Measurements from ENCODE around the gene MYDGF.
"Not testable (repeated sequence)": the region's sequence is repeated elsewhere in the genome, so short reads cannot be mapped to it uniquely, and the experiment has no call there.

Gene MYDGF

DNA sequence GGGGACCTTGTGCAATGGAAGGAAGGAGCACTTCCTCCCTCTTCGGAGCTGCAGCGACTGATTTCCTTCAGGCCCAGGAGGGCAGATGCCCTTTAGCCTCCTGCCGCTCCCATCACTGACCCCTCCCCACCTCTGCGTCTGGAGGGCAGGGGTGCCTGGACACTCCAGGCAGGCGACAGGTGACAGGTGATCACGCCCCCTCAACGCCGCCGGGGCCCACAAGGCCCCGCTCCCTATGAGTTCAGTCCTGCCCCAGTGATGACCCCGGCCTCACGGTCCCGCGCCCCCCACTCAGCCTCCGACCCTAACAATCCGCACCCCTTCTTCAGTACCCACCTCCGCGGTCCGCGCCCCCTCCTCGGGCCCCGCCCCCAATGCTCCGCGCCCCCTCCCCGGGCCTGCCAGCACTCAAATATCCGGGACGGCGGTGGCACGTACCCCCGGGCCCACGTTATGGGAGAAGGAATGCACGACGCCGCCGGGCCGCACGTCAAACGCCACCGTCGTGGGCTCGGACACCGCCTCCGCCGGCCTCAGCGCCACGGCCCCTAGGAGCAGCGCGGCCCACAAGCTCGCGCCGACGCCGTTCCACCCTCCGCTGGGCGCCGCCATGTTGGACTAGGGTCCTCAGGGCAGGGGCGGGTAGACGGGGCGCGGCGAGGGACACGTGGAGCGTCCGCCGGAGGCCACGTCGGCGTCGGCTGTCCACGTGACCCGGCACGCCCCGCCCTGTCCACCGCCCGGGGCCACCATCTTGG is at the start of gene MYDGF:
Gene MYDGF (minus strand): TSS at position 620 of the 758 bp plus-strand sequence. CDS start 8 bp downstream, at position 612.
- peak; percentile 88 for DNase-seq

DNA sequence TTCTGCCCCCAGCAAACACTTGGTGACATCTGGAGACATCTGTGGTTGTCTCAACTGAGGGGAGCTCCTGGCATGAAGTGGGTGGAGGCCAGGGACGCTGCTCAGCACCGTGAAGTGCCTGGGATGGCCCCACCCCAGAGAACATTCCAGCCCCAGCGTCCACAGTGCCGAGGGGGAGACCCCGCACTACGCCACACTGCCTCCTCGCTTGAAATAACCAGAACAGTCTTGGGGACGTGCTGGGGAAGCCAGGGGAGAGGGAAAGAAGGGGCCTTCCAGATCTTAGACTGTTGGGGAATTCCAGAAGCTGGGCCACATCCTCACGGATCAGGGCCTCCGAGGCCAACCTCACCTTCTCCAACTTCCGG is 49.3 kb upstream of the MYDGF start:
- DNase-seq: no peak

DNA sequence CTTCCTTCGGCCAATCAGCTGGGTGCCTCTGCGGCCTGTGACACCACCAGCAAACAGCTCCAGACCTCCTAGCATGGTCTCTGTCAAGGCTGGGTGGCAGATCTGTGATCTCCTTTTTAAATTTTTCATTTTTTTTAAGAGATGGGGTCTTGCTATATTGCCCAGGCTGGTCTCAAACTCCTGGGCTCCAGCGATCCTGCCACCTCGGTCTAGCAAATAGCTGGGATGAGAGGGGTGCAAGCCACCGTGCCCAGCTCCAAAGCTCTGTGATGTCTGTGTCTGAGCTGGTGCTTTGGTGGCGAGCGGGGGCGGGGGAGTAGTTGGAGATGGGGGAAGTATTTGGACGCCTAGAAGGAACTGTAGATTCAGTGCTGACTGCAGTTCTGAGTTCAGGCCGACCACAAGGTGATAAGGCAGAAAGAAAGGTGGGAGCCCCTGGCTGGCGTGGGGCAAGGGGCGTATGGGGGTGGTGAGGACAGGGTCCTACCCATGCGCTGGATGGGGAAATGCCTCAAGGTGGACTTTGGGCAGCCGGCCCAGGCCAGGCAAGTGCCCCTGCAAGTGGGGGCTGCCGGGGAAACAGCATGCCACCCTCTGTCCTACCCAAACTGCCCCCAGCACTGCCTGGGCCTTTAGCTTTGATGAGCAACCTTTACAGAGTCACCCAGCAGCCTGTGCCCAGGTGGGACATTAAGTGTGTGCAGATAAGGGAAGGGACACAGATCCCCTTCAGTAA is 48.0 kb upstream of the MYDGF start:
- no peak for DNase-seq

DNA sequence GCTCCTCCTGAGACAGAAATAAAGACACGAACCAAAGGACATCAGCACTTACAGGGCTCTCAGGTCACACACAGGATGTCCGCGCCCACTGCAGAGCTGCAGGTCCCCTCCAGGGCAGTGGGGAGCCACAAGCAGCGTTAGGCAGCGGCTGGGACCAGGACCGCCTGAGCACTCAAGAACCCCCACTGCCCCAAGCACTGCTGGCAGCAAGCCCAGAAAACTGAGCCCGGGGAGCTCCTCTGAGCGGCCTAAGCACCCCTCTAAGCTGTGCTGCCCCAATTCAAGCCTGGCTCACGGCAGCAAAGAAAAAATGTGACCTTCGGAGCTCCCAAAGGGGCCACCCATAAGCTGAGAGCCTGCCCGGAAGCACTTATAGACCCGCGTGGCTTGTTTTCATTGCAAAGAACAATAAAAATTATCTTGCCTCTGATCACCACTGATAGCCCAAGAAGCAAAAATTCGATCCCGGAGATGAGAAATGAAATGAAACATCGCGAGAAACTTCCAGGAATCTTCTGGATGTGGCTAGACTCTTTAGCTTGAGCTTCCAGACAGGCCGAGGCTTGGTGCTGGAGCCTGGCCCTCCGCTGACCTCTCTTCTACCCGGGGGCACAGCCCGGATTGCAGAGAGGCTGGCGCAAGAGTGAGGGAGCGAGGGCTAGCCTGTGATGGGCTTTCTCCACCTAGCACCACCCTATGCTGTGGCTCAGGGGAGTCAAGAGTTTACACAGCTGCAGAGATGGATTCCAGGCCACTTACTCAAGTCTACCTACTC is 47.2 kb upstream of the MYDGF start:
- no peak for DNase-seq

DNA sequence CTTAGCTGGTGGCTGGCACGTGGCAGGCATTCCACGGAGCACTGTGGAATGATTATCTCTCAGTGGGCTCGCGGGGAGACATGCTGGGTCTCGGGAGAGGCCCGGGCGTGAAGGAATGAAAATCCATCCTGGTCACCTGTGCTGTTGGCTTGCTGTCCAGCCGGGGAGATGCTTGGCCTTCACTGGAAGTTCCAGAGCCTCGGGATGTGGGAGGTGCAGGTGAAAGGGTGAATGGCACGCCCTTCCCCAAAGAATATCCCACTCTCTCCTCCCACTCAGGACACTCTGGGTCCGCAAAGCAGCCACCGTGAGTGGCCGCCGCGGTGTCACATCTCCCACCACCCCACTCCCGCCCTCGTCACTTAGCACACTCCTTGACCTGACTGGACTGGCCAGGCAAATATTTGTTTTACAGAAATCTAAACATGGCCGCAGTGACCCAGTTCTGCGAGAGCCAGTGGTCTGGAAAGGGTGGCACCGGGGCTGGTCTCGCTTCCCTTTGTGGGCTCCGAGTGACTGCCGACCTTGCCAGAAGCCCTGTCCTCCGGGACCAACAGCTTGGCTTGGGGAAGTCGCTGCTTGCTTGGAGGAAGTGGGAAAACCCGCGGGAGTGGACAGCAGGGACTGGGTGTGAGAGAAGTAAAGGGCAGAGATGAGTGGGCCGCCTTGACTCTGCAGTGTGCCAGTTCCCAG is 45.5 kb upstream of the MYDGF start:
- DNase-seq: no peak

DNA sequence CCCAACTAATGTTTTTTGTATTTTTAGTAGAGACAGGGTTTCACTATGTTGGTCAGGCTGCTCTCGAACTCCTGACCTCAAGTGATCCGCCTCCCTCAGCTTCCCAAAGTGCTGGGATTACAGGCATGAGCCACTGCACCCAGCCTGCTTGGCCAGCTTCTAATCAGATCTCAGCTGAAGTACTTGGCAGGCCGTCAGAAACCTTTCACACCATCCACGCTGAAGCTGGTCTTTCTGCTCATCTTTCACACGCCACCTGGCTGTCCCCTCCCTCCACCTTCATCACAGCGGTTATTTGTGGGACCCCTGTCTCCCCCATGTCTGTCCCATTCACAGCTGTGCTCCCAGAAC is 45.0 kb upstream of the MYDGF start:
- DNase-seq: not testable (repeated sequence)

DNA sequence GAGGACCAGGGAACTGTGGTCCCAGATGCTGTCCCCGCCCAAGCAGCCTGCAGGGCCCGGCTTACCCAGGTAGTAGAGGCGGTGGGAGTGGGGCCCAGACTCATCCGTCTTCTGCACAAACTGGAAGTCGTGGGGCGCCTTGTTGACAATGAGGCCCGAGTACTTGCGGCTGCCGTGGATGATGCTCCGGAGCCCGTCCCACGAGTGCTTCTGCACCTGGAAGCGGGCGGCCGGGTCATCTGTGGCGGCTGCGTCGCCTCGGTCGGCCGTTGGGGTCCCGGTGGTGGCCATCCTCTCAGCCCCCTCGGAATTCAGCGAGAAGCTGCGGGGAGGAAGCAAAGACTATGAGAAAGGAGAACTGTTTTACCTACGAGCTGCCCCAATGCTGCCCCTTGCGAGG is 43.9 kb upstream of the MYDGF start:
- no peak for DNase-seq

DNA sequence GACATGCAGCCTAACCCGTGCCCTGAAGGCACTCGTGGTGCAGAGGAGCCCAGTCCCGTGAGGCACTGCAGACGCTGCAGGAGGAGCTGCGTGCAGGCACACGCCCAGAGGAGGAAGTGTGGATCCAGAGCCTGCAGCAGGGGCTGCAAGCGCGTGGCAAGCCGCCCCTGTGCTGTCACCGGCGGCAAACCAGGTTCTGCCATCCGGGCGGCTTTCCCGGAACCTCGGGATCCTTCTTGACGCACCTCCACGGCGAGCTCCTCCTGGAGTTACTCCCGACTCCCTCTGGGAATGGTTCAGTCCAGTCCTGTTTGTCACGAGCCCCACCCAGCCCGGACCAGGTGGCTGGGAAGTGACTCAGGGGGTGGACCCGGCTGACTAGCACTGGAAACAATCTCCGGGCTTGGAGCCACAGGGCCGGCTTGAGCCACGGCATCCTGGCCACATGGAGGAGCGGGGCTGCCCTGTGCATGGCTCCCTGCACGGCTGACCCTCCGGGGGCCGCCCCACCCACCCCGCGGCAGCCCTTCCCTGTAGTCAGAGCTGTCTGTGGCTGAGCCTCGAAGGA is 43.3 kb upstream of the MYDGF start:
- no peak for DNase-seq

DNA sequence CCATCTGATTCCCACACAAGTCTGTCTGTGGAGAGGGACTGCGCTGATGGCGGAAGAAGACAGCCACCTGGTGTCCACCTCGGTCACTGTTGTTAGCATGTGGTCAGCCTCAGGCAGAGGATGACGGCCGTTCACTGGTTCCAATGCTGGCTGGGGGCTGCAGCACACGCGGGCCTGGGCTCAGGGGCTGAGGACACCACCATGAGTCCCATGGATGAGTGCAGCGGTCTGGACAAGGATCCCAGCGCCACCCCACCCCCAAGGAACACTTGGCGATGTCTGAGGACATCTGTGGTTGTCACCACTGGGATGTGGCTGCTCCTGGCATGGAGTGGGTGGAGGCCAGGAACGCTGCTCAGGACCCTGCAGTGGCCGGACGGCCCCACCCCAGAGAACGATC is 42.6 kb upstream of the MYDGF start:
- DNase-seq: no peak

DNA sequence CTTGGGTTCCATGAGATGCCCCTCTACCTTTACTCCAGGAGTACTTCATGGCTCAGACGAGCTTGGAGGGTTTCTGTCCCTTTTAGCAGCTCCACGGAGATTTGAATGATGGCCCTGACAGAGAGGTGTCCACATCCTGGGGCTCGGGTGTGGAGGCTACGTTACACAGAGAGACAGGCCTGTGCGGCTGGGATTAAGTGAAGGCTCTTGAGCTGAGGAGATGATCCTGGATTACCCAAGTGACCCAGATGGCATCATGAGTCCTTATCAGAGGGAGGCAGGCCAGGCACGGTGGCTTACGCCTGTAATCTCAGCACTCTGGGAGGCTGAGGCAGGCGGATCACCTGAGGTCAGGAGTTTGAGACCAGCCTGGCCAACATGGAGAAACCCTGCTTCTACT is 41.1 kb upstream of the MYDGF start:
- no peak for DNase-seq

DNA sequence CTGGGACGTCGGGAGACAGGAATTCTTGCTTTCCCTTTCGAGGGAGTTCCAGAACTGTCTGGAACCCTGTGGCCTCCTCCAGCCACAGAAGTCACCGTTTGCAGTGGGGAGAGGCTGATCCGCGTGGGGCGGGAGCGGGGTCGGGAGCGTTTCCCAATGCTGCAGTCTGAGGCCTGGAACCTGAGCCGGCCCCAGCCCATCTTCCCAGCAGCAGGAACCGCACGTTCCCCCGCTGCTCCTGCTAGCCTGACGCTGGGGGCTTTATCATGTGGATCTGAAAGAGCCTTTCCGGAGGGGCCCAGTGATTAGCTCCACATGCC is 40.1 kb upstream of the MYDGF start:
- no peak for DNase-seq

DNA sequence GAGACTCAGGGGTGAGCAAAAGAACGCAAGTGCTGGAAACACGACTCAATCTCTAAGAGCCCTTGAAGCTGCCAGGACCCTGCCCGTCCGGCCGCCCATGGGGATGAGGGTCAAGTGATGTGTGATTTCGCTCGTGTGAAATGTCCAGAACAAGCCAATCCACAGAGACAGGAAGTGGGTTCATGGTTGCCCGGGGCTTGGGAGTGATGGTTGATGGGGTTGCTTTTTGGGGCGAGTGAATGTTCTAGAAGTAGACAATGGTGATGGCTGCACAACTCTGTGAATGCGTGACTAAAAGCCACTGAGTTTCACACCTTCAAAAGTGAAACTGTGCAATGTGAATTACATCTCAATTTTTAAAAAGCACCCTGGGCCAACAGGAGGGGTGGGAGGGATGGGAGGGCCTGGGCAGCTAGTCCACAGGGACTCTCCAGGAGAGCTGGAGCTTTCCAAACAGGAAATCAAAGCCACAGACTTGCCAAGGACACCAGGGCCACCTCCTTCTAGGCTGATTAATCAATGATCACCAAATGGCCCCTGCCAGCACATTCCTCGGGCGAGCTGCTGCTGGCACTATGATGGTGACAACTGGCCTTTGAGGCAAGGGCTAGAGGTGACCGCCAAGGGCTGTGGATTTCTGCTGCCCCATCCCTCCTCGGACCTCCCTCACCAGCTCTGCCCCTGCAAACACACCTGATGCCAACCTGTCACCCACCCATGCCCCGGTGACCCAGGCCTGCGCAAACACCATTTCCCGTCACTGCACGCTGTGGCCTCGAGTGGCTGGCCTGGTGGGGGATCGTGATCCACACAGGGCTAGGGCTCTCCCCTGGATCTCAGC is 39.5 kb upstream of the MYDGF start:
- no peak for DNase-seq

DNA sequence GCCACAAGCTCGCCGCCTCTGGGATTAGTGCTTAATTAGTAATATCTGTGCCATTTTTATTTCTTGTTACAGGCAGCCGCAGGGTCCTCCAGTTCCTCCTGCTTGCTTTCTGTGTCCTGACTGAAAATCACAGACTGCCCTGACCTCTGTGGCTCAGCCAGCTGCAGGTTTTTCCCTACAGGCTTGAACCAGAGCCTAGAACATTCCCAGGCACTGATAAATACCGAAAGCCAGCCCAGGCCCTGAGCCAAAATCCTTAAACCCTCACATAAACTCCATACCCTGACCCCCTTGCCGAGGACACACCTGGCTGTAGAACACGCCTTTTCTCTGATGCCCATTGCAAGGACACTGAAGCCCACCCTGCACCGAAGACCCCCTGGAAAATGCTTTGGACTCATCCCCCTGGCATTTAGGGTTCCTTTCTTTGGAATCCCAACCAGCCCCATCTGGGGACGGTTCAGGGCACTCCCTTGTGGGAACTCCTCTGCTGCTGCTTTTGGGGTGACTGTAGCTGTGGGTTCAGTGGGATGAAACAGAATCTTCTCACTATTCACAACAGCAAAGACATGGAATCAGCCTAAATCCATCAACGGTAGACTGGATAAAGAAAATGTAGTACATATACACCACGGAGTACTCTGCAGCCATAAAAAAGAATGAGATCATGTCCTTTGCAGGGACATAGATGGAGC is 38.0 kb upstream of the MYDGF start:
- DNase-seq: no peak

DNA sequence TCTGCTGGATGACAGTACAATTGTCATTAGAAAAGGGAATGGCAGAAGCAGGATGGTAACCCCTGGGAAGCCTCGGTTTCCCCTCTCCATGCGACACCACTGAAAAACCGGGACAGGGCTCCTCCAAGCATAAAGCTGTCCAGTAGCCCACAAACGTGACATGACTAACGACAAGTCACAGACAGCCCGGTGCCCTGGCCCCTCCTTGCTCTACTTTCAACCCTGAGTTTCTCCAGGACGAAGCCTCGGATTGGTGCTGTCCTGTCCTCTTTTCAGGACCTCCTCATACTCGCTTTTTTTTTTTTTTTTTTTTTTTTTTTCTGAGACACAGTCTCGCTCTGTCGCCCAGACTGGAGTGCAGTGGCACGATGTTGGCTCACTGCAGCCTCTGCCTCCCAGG is 37.2 kb upstream of the MYDGF start:
- no peak for DNase-seq

DNA sequence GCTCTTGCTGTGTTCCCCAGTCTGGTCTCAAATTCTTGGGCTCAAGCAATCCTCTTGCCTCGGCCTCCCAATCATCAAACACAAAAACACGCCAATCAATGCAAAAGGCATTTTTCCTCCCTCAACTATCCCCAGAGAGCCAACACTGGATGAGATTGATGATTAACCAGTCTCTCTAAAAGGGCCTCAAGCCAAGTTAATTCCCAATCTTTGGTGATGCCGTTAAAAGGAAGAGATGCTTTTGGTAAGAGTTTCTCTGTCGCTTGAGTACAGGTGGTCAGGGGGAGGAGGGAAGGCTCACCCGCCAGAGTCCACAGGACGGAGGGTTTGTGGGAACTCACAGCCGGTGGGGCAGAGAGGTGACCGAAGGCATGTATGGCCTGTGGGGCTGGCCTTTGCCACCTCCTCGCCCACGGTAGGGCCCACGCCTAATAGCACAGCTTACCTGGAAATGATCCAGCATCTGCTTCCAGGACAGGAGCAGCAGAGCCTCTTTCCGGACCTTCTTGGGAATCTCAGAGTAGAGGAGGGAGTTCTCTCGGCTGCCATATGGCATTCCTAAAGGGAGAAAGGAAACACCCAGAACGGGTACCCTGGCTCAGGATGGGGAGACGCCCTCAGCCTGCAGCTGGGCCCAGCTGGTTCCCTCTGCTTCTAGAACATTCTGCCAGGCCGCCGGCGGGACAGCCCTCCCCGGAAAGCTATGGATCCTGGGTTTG is 35.4 kb upstream of the MYDGF start:
- DNase-seq: no peak

DNA sequence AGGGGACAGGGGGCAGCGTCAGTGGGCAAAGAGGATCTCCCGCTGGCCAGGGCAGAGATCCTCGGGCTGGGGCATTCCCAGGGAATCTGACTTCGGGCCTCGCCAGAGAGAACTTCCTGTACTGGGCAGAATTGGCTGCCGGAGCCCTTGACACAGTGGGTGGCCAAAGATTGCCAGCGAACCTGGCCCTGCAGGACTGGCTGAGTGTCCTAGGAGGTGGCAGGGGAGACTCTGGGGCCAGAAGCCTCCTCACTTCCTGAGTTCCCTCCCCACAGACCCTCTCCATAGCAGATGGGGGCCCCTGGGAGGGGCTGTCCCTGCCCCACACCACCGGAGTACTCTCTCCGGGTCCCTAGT is 34.2 kb upstream of the MYDGF start:
- no peak for DNase-seq

DNA sequence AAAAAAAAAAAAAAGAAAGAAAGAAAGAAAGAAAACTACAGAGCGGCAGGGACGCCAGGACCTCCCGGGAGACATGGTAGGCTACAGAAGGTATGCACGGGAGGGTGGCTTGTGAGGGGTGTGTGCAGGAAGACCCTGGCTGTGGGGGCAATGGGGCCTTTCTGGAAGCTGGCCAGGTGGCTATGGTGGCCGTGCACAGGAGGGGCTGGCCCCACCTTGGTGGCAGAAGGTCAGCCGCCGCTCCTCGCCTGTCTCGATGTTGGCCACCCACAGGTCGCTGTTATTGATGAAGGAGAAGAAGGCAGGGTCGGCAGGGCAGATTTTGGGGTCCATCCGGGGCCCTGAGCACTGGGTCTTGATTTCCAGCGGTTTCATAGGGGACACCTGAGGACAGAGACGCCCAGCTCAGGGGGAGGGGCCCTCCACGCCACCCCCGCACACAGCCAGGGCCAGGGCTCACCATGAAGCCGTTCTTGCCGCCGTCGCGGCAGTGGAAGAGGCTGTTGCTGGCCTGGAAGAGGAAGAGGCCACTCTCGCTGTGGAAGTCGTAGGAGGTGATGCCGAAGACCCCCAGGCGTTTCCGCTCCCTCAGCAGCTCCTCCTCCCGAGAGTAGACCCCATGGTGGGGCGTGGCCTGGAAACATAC is 33.7 kb upstream of the MYDGF start:
- no peak for DNase-seq

DNA sequence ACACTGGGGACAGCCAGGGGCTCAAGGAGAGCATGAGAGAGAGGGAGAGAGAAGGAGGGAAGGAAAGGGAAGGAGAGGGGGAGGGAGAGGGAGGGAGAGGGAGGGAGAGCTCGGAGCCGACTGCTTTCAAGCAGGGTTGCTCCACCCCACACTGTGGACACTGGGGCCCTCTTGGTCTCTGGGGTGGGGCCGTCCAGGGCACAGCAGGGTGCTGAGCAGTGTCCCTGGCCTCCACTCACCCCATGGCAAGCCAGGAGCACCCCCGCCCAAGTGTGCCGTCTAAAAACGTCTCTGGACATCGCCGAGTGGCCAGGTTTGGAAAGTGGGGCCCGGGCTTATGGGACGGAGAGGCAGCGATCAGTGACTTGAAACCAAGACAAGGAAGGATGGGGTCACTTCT is 32.6 kb upstream of the MYDGF start:
- DNase-seq: no peak

DNA sequence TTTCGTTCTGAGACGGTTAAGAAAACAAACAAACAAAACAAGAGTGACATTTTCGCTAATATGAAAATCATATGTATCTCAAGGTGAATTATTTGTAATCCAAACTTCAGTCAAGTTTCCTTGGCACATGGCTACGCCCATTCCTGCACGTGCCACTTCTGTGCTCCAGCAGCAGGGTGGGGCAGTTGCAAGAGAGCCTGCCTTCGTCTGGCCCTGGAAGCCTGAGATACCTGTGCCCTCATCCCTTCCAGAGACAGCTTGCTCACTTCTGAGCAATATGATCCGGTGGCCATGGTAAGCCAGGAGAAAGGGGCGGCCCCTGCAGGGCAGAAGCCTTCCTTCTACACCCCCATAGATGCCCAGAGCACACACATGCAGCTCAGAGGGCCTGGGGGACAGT is 31.4 kb upstream of the MYDGF start:
- DNase-seq: no peak

DNA sequence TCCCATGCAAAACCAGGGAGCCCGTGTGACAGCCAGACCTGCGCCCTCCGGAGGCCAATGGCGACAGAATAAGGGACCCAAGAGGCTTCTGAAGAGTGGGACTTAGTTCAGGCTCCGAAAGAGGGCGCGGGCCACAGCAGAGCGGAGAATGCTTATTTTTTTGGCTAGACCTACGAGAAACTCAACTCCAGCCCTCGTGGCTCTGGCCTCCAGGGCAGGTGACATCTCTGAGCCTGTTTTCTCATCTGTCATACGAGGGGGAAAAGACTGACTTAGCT is 30.5 kb upstream of the MYDGF start:
- DNase-seq: no peak
